ENCODE data around the gene GKAP1.
"Not testable (repeated sequence)": the region's sequence is repeated elsewhere in the genome, so short reads cannot be mapped to it uniquely, and the experiment has no call there.

Gene GKAP1

GRCh38 chr9:83728591-83729368 lies 88.8 kb downstream of the GKAP1 start:
- not testable (repeated sequence) for DNase-seq

DNA sequence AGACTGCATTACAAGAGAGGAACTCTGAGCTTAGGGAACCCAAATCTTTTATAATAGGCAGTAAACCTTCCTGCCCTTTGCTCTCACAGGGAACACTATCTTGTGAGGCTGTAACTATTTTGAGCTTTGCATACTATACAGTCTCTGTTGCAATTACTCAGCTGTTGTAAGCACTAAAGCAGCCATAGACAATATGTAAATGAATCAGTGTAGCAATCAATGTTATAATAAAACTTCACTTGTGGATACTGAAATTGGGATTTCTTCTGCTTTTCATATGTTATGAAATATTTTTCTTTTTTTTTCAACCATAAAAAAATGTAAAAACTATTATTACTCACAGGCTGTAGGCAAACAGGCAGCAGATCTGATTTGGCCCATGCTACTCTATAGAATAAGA lies 93.1 kb downstream of the GKAP1 start:
- no peak for DNase-seq

DNA sequence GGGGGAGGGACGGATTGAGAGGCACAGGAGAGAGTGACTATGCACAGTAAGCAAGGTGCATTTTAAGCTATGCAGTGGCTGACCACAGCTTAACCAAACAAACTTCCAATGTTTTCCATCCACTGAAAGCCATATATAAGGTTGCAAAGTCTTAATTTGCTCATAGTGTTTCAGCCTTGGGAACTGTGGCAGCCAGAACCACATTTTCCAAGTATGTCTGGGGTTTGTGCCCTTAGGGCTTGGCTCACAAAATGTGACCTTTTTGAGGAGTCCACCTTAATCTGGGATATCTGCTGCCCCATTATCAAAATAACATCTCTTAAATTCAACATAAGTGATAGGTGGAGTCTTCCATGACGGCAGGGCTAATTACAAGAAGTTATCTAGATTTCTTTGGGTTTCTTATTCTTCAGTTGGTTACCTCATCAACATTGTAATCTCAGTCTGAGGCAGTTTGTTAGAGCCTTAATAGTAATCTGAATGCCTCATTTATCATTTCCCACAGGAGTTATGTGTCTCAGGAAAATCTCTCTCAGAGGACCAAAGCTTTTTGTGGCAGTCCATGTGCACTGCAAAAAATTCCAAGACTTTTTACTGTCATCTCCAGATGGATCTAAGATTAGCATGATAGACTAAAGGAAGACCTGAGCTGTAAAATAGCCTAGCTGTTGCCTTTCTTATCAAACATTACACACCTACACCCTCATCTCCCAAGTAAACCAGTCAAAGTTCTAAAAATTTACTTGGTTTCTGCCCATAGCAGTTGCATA lies 94.7 kb downstream of the GKAP1 start:
- no peak for DNase-seq

- DNase-seq, result no peak
Observed at GRCh38 chr9:83721509-83721908, 96.1 kb downstream of the GKAP1 start.

DNA sequence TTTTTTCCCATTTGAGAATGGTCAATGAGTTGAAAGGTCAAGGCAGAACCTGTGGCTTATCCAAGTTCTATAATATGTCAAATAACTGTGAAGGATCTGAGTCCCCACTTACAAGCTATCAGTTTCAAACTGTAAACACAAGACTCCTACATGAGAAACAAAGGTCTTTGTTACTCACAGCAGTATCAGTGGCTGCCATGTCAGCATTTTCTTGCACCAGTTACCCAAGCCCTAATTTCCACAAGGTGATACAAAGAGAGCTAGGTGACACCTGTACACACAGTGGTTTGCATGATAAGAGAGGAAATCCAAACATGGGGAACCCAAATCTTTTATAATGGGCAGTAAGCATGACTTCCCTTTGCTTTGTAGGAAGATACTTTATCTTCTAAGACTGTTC lies 101.8 kb downstream of the GKAP1 start:
- no peak for DNase-seq

GRCh38 chr9:83715221-83715620 lies 102.3 kb downstream of the GKAP1 start:
- DNase-seq, result no peak

DNA sequence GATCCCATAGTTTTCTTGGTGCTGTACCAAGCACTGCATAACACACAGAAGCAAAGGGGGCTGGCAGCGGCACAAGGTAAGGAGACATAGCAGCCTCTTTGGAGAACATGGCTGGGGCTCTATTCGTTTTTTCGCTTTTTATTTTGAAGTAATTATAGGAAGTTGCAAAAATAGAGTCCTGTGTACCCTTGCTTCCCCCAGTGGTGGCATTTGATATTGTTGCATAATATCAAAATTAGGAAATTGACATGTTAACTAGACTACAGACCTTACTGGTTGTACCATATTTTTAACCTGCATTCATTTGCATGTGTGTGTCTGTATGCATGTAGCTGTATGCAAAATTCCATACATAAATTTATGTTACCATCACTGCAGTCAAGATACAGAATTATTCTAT lies 103.2 kb downstream of the GKAP1 start:
- DNase-seq, result no peak

DNA sequence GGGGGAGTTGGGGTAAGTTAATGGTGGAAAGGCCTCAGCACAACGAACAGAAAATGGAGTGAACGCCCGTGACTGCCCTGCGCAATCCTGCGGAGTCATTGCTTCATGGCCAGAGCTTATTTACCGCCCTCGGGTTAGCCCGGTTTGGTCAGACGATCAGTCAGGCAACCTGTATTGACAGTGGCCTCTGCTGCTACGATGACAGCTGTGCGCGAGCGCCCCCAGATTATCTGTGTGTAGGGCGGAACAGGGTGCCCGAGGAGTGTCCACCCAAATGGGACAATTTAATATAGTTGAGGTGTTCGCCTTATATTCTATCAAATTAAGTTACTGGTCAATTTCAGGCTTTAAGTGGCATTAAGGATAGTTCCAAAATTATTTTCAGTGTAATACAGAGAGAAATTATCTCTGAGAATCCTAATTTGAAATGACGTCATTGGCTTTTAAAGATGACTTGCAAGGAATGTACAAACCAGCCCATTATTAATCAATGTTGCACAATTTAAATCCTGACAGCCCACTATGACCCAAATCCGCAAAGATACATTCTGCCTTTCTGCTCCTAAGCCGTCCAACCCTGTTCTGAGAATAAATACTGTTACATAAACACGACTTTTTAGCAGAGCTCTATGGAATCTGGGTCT lies 108.9 kb downstream of the GKAP1 start:
- DNase-seq, result peak in 1 of 2 experiments; percentile 19

GRCh38 chr9:83707768-83708514 lies 109.6 kb downstream of the GKAP1 start, which contains the start of gene UBQLN1:
Gene UBQLN1 (minus strand): TSS chr9:83707958. CDS start chr9:83707679, 279 bp downstream.
- peak; percentile 39 to 76 for DNase-seq

DNA sequence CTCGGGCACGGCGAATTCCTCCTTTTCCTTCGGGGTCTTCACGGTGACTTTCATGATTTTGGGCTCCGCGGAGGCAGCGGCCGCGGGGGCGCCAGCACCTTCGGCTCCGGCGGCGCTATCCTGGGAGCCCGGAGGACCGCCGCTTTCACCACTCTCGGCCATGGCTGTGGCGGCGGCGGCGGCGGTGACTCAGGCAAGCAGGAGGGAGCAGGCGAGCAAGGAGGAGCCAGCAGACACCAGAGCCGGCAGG lies 110.1 kb downstream of the GKAP1 start:
- peak in 1 of 2 experiments; percentile 21 for DNase-seq

DNA sequence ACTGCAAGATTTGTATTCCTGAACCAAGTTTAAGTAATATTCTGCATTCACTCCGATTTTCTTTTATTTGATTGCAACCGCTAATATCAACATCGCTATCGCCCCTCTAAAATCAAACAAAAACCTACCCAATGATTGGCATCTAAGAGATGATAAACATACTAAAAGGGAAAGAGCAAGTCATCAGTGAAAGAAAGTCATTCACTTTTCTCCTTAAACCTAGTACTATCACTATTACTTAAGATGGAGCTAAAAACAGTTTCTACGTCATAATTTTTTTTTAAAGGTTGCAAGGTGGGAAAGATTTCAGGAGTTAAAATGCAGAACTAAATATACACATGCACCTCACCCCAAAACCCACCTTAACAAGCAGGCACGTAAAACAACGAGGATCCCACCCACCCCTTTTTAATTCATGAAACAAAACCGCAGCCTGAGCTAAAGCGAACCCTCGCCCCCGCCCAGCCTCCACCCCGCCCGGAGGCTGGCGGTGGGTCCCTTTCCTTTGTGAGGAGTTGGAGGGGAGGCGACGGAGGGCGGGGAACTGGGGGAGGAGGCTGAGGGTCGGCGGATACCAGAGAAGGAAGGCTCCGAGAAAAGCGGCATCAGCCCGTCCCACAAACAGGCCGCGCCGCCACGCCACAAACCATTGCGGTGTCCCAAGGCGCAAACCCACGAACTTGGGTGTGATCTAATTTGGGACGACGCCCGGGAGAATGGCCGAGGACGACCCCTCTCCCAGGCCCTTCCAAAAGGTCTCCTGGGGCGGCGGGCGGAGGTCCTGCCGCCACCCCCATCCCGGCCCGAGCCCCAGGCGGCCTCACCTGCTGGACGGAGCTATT lies 110.7 kb downstream of the GKAP1 start:
- DNase-seq, result peak; percentile 3 to 12

GRCh38 chr9:83705219-83705651 lies 112.3 kb downstream of the GKAP1 start:
- DNase-seq, result not testable (repeated sequence)

- DNase-seq, result no peak
Observed at GRCh38 chr9:83701769-83702168, 115.8 kb downstream of the GKAP1 start.

DNA sequence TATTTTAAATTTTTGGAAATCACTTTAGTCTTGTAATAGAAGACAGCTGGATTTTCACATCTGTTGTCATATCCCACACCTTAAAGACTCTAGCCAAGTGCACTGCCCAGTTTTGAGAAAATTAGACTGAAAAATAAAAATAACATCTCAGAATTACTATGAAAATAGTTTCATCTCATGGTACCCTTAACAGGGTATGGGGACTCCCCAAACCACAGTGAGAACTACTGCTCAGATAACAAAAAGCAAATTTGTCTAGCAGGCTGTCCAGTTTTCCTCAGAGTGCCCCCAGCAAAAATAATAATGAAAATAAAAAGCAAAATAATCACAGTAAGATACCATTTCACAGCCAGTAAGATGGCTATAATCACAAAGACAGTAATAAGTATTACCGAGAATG lies 116.3 kb downstream of the GKAP1 start:
- DNase-seq, result no peak

GRCh38 chr9:83699615-83700014 lies 118.0 kb downstream of the GKAP1 start:
- DNase-seq, result no peak

DNA sequence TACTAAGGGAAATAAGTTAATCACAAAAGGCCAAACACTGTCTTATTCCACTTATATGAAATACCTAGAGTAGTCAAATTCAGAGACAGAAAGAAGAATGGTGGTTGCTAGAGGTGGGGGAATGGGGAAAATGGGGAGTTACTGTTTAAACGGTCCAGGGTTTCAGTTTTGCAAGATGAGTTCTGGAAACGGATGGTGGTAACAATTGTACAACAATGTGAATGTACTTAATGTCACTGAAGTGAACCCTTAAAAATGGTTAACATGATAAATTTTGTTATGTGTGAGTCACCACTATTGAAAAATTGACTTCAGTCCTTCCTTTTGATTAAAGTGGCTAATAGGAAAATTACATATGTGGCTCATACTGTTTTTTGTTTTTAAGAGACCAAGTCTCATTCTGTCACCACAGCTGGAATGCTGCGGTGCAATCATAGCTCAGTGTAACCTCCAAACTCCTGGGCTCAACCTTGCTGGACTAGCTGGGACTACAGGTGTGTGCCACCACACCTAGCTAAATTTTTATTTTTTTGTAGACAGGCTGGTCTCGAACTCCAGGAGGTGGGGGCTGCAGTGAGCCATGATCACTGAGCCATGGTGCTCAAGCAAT lies 118.5 kb downstream of the GKAP1 start:
- DNase-seq, result no peak

DNA sequence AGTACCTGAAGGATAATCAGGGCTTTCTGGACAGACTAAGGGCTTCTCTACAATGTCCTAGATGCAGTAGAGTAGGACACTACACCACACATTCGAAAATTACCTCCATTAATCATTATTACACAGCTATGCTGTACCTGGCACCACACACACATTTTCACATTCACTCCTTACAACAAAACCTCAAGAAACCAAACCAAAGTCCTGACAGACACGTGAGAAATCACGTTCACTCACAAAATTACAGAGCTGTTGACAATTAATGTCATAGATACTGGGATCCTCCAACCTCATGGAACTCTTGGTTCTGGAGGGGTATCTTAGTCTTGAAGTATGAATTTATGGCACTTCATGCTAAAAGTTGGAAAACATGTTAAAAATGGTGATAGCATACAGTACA lies 126.1 kb downstream of the GKAP1 start:
- DNase-seq, result no peak
